Embryonic facial prominence (tissue), 1 donor: ENCODE data around the gene RNF123.
"Not testable (repeated sequence)": the region's sequence is repeated elsewhere in the genome, so short reads cannot be mapped to it uniquely, and the experiment has no call there.

ENCODE experiments used
- DNase-seq: peaks from one replicate; pipeline ENCODE4 v3.0.0-alpha.2; 2016; ENCODE audit errors: extremely low spot score

RNF123 gene

DNA sequence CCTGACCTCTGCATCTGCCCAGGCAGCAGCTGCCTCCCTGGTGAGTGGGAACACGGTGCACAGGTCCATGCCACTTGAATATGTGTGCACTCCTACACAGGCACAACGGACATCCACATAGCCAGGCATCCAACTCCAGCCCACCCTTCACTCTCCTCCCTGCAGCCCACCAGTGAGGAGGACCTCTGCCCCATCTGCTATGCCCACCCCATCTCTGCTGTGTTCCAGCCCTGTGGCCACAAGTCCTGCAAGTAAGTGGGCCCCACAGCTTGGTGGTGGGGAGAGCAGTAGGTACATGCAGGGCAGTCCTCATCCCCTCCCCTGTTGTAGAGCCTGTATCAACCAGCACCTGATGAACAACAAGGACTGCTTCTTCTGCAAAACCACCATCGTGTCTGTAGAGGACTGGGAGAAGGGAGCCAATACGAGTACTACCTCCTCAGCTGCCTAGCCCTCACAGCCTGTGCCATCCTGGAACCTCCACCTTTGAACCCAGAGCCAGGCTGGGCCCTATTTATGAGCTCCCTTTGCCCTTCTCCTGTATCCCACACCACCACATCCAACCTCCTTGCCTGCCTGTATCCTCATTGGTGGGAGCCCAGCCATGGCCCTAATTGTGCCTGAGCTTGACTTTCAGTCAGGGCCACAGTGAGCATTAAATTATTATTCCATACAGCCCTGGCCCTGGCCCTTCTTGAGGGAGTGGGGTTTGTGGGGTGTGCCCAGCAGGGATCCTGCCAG is 31.7 kb downstream of the RNF123 start:
- no peak for DNase-seq

DNA sequence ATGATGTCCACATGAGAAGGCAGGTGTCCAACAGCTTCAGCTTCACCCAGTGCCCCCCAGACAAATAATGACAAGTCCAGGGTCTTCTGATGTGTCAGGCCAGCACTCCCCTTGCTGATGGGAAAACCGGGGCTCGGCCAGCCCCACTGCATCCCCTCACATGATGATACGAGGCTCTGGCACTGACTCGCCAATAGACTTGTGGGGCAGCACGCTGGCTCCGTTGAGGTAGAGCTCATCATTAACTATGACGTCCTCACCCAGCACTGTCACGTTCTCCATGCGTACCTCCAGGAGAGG is 32.2 kb downstream of the RNF123 start:
- no peak for DNase-seq

DNA sequence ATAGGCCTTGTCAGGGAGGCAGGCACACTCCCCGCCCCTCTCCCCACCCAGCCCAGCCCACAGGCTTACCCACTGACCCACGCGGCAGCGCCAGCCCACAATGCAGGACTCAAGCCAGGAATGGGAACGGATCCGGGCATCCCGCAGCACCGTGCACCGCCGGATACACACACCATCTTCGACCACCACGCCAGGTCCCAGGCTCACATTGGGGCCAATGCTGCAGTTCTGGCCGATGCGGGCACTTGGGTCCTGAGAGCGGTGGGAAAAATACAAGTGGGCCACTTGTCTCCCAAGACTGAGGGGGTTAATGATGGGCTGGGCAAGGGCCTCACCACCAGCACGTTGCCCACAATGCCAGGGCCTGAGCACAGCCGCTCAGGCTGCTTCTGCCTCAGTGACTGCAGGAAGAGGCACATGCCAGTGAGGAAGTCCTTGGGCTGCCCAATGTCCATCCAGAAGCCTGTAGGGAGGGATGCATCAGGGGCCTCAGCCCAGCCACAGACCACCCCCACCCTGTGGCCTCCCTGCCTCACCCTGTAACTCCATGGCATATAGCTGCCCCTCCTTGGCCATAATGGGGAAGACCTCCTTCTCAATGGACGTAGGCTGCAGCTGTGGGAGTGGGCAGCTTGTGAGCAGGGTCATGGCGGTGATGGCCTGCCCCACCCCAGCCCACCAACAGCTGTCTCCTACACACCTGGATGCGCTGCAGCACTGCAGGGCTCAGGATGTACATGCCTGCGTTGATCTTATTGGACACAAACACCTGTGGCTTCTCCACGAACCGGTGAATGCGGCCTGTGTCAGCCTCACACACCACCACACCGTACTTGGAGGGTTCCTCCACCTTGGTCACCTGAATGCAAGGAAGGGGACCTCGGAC is 32.8 kb downstream of the RNF123 start:
- DNase-seq: no peak

DNA sequence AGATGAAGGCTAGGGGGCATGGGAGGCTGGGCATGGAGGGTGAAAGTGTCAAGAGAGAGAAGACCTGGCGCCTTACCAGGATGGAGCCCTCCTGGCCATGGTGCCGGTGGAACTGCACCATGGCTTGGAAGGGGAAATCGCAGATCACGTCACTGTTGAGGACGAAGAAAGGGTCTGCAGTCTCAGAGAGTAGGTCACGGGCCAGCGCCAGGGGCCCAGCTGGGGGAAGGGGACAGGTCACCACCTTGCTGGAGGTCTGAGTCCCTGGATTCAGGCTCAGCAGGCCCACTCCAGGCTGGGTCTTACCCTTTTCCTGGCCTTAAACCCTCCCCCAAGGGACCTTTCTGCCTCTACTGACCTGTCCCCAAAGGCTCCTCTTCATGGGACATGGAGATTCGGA is 33.5 kb downstream of the RNF123 start:
- DNase-seq: no peak

DNA sequence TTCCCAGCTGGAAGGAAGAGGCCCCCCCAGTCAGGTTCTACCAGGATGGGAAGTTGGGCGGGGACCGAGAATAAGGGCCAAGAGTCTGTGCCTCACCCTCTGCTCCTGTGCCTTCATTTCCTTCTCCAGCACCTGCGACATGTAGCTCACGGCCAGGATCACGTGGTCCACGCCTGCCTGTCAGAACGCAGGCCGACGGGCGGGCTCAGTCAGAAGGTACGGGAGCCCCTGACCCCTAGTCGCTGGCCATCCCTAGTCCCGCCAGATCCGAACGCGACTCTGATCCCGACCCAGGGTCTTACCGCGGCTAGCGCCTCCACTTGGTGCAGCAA is 33.9 kb downstream of the RNF123 start:
- DNase-seq: no peak

DNA sequence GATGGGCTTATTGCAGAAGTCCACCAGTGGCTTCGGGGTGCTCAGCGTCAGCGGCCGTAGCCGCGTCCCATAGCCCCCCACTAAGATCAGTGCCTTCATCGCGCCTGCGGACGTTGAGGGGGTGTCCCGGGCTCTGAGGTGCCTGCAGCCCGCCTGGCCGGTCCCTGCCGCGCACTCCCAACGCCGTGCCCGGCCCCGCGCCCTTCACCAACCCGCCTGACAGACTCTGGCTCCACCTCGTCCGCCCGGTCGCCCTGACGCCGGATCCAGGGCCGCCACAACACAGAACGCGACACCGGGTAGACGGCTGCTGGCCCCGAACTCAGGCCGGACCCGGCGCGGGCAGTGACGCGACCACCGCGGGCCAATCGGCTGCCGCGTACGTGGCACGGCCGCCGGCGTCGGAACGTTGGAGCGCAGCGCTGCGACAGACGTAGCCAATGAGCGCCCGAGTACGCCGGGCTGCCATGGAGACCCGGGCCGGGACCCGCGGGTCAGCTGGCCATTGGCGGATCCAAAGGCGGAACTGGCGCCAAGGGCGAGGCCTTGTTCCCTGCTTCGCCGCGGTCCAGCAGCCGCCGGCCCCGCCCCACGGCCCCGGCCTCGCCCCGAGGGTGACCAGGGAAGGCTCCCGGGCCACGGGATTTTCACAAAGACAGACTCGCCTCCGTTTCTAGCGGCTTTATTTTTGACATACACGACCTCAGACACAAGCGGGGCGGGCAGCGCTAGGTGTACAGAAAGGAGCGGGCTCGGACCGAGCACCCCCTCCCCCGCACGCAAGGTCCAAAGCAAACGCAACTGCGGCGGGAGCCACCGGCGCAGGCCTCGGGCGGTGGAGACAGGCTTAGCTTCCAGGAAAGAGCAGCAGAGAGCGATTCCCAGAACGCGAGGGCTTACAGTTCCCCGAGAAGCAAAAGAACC is 34.5 kb downstream of the RNF123 start, which contains the start of gene GMPPB:
Gene GMPPB, minus strand, starts transcription at position 324 of the 924 bp plus-strand sequence. Its CDS starts 225 bp downstream, at position 99.
- DNase-seq: peak; percentile 89

DNA sequence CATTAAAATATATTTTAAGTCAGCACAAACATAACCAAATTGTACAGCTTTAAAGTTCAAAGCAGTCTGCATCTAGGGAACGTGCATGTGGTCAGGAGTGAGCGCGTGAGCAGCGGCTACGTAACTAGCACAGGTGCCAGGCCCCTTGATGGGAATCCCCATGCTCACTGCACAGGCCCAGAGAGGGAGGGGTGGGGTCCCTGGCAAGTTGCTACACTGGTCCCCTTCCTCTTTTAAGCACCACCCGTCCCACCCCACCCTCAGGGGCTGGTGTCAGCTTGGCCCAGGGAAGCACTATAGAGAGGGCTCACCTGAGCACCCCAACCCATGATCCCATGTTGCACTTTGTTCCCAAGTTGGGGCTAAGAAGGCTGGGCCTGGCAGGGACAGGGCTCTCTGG is 35.2 kb downstream of the RNF123 start:
- DNase-seq: no peak

DNA sequence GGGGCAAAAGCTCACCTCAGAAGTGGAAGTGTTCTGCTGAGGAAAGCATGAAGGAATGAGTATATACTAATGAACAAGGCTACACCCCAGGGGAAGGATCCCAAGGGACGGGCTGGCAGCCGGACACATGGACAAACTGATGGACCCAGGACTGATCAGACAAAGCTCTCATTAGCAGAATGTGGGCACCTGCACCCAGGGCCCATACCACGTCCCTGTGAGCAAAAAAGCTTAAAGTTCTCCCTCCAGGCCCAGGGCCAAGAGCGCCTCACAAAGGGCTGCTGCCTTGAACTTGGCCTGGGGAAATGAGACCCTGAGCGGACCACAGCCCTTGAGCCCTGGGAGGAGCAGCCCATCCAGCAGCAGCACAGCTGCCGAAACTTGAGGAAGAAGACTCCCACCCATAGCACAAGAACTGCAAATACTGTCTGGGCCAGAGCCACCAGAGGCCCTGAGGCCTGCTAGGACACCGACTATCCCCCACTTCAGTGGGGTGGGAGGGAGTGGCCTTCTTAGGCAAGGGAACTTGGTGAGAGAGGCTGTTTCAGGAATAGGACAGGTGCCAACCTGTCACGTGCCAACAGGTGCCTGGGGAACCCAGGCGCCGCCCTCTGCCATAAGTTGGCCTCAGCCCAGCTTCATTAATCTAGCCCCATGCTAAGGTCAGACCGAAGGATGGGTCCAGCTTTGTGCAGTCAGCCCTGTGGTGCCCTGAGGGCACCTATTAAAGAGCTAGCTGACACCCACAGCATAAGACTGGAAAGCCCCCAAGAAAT is 36.7 kb downstream of the RNF123 start:
- no peak for DNase-seq

DNA sequence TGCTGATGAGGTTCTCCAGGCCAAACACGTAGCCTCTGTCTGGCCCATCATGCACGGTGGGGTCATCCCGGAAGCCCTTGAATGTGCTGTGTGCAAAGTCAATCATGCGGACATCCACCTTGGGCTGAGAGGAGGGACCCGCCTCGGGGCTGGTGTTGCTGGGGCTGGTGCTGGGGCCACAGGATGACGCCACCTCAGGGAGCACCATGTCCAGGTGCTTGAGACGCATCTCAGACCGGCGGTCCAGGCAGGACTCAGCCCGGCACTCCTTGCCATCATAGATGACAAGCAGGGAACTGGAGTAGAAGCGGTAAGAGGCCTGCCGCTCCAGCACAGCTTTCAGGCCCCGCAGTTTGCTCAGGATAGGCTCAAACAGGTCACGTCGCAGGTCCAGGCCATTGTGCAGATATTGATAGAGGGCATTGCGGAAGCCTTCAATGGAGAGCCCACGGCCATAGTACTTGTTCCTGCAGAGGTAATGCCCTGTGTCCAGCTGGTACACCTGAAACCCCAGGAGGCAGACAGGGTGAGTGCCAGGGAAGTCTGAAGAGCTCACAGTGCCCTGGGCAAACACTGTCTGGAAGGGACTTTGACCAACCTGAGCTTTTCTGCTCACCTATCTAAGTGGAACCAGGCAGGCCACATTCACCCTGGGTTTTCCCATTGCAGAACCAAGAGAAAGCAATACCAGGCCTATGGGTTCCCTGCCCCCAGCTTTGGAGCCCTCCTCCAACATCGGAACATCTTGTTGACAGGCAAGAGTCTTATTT is 38.0 kb downstream of the RNF123 start:
- DNase-seq: no peak

DNA sequence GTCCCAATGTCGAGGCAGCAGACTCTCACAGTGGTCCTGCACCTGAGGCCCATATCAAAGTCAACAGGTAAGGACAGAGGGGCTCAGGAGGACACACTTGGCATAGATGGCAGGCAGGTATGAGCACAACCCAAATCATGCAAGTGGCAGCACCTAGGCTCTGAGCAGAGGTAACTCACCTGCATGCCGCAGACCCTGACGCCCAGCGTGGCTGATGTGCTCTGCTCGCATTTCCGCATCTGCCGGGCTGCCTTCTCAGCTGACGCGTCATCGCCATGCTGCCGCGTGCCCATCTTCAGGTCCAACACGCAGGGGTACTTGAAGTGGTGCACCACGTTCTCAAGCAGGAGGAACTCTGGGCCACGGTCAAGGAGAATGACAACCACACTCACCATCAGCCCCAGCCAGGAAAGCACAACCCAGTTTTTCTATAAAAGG is 38.6 kb downstream of the RNF123 start:
- no peak for DNase-seq

DNA sequence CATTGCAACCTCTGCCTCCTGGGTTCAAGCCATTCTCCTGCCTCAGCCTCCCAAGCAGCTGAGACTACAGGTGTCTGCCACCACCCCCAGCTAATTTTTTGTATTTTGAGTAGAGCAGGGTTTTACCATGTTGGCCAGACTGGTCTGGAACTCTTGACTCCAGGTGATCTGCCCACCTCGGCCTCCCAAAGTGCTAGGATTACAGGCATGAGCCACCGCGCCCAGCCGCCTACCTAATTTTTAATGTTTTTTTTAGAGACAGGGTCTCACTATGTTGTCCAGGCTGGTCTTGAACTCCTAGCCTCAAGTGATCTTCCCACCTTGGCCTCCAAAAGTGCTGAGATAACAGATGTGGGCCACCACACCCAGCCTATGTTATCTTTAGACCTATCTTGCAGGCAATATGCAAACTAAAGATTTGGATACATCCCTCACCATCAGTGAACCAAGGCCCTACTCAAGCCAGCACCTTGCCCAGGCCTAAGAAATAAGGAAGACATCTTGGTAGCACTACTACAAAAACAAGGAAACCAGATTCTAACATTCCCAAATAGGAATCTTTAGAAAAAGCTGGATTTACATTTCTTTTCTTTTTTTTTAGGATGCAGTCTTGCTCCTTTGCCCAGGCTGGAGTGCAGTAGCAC is 40.7 kb downstream of the RNF123 start:
- DNase-seq: no peak

DNA sequence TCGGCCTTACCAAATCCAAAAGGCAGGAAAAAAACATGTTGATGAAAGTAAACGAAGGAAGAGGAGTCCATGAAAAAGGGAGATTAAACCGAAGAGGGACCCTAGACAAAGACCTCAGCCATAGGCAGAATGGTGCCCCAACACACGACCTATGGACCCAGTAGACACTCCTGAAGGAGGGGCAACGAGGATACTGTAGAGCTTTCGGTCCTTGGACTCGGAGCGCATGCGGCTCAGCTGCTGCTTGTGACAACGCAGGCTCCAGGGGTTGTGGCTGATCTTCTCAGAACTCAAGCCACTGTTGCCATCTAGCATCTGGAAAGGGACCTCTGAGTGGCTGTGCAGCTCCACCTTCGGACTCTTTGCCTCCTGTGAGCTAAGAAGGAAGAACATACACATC is 43.2 kb downstream of the RNF123 start:
- DNase-seq: no peak

DNA sequence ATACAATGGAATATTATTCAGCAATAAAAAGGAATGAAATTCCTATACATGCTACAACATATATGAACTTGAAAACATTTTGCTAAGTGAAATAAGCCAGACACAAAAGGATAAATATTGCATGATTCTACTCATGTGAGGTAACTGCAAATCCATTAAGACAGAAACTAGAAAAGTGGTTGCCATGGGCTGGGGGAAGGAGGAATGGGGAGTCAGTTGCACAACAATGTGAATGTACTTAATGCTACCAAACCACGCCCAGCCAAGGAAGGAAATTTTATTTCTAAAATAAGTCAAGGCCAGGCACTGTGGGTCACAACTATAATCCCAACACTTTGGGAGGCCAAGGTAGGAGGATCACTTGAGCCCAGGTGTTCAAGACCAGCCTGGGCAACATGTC is 44.2 kb downstream of the RNF123 start:
- no peak for DNase-seq

DNA sequence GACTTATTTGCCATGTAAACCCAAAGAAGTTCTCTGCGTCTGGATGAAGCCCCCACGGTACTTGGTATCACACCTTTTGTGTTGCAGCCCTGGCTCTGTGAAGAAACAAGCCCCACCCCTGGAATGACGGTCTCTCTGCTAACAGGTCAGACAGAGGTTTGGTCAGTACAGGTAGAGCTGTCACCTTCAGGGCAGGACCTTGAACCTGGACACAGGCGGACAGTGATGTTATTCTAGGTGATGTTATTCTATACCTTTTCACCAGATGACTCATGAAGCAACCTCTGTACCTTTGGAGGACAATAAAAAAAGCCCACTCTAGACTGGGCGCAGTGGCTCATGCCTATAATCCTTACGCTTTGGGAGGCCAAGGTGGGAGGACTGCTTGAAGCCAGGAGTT is 45.4 kb downstream of the RNF123 start:
- DNase-seq: no peak

DNA sequence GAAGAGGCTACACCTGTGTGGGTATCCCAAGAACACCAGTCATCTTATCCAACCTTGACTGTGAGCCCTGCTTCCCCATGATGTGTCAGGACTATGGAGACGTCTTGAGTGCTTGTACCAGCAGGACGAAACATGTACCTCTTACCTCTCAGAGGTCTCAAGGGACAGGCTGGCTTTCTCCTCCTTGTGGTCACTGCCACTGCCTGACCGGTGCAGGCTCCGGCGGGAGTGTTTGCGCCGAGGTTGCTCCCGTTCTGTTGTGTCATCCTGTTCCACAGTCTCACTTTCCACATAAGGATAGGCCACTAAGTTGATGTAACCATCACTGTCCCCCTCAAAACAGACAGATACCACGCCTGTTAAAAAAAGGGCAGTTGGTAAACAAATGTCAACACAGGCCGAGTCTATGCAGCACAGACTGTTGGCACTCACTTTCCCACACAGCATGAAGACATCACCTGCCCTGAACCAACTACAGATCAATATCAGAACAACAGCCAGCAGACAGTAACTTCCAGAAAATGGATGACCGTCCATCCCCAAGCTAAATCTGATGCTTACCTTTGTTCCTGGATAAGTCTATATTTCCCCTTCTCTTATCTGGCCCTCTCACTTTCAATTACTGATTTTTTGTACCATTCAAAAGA is 48.8 kb downstream of the RNF123 start:
- no peak for DNase-seq

DNA sequence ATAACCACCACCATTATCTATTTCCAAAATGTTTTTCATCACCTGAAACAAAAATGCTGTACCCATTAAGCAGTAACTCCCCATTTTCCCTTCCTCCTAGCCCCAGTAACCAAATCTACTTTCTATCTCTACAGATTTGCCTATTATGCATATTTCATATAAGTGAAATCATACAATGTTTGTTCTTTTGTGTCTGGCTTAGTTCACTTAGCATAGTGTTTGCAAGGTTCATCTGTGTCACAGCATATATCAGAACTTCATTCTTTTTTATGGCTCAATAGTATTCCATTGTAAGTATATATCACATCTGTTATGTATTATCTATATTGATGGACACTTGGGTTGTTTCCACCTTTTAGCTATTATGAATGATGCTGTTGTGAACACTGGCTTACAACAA is 51.1 kb downstream of the RNF123 start:
- DNase-seq: no peak

DNA sequence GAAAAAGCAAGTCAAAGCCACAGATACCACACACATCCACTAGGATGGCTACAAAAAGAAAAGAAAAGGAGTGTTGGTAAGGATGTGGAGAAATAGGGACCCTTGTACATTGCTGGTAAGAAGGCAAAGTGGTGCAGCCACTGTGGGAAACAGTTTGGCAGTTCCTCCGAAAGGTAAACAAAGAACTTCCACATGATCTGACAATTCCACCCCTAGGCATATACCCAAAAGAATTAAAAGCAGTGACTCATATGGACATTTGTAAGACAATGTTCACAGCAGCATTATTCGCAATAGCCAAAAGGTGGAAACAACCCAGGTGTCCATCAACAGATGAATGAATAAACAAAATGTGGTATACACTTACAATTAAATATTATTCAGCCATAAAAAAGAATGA is 56.6 kb downstream of the RNF123 start:
- no peak for DNase-seq

DNA sequence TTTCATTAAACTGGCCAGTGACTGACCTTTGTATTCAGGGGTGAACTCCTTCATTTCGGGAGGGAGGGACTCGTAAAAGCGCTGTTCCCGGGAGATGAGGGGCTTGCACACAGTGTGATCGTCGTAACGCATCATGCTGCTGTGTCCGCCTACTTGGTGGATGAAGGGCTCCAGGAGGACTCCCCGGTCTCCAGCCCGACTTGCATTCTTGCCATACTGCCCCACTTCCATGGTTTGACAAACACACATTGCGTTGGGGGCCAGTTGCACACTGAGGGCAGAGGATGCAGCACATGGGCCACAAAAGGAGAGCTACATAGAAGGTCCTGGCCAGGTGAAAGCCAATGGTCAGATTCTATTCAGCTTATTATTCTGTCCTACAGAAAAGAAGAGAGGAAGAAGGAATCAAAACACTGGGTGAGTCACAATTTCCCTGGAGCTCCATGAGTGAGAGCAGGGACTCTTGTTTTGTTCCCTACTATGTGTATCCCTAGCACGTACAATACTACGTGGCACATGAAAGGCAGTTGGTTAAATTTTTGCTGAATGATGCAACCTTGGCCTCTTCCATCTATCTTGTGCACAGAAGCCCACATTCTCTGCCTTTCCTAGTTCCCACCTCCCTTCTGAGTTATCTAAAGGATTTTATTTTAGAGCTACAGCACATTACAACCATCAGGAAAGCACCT is 58.6 kb downstream of the RNF123 start:
- no peak for DNase-seq

DNA sequence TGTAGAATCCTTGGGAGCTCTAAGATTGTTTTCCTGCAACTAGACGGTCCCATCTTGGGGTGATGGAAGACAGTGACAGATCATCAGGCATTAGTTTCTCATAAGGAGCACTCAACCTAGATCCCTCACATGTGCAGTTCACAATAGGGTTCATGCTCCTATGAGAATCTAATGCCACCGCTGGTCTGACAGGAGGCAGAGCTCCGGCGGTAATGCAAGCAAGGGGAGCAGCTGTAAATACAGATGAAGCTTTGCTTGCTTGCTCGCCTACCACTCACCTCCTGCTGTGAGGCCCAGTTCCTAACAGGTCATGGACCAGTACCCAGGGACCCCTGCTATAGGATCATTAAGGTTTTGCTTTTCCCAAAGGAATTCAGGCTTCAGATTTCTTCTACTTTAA is 59.5 kb downstream of the RNF123 start:
- not testable (repeated sequence) for DNase-seq
